HEK293 (cell line): ENCODE measurements around the gene DGCR6L.
"Not testable (repeated sequence)": the region's sequence is repeated elsewhere in the genome, so short reads cannot be mapped to it uniquely, and the experiment has no call there.

Experiments
- MEIS1 ChIP-seq: sonication (generic); formaldehyde crosslinking; IDR thresholded peaks from 2 replicates; pipeline ENCODE4 v1.8.1; 2022; ENCODE audit warnings: missing genetic modification reagents, mild to moderate bottlenecking, borderline replicate concordance
- TF ChIP-seq, protein P1 (sequence below): fragments of 450-650 bp; formaldehyde crosslinking; IDR thresholded peaks from 2 replicates; pipeline ENCODE4 v1.5.1; 2016; ENCODE audit warnings: missing biosample characterization, missing genetic modification characterization
- TF ChIP-seq, protein P2 (sequence below): fragments of 450-650 bp; formaldehyde crosslinking; IDR thresholded peaks from 2 replicates; pipeline ENCODE4 v1.5.1; 2016; ENCODE audit warnings: missing biosample characterization, missing genetic modification characterization

DNA sequence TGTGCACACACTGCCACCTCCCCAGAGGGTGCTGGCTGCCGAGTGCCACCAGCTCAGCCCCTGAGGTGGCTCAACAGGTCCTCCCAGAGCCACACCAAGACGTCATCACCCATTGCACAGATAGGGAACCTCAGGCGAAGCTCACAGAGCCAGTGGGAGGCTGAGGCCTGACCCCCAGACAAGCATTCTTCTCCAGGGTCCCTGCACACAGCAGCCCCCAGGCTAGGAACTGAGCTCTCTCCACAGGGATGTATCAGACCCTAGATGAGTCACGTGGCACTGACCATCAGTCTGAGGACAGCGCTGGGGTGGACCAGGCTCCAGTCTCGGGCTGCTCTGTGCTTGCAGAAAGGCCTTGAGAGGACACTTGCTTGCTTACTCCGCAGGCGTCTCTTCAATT is 50.2 kb downstream of the DGCR6L start:
- TF ChIP-seq, protein P1, sequence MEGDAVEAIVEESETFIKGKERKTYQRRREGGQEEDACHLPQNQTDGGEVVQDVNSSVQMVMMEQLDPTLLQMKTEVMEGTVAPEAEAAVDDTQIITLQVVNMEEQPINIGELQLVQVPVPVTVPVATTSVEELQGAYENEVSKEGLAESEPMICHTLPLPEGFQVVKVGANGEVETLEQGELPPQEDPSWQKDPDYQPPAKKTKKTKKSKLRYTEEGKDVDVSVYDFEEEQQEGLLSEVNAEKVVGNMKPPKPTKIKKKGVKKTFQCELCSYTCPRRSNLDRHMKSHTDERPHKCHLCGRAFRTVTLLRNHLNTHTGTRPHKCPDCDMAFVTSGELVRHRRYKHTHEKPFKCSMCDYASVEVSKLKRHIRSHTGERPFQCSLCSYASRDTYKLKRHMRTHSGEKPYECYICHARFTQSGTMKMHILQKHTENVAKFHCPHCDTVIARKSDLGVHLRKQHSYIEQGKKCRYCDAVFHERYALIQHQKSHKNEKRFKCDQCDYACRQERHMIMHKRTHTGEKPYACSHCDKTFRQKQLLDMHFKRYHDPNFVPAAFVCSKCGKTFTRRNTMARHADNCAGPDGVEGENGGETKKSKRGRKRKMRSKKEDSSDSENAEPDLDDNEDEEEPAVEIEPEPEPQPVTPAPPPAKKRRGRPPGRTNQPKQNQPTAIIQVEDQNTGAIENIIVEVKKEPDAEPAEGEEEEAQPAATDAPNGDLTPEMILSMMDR (tag by site-specific recombination), result not testable (repeated sequence)
- TF ChIP-seq, protein P2, sequence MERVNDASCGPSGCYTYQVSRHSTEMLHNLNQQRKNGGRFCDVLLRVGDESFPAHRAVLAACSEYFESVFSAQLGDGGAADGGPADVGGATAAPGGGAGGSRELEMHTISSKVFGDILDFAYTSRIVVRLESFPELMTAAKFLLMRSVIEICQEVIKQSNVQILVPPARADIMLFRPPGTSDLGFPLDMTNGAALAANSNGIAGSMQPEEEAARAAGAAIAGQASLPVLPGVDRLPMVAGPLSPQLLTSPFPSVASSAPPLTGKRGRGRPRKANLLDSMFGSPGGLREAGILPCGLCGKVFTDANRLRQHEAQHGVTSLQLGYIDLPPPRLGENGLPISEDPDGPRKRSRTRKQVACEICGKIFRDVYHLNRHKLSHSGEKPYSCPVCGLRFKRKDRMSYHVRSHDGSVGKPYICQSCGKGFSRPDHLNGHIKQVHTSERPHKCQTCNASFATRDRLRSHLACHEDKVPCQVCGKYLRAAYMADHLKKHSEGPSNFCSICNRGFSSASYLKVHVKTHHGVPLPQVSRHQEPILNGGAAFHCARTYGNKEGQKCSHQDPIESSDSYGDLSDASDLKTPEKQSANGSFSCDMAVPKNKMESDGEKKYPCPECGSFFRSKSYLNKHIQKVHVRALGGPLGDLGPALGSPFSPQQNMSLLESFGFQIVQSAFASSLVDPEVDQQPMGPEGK (tag by site-specific recombination), result not testable (repeated sequence)
- not testable (repeated sequence) for TF ChIP-seq MEIS1 (CRISPR knock-in tag)
